ENCODE data around the gene TMEM222.

DNA sequence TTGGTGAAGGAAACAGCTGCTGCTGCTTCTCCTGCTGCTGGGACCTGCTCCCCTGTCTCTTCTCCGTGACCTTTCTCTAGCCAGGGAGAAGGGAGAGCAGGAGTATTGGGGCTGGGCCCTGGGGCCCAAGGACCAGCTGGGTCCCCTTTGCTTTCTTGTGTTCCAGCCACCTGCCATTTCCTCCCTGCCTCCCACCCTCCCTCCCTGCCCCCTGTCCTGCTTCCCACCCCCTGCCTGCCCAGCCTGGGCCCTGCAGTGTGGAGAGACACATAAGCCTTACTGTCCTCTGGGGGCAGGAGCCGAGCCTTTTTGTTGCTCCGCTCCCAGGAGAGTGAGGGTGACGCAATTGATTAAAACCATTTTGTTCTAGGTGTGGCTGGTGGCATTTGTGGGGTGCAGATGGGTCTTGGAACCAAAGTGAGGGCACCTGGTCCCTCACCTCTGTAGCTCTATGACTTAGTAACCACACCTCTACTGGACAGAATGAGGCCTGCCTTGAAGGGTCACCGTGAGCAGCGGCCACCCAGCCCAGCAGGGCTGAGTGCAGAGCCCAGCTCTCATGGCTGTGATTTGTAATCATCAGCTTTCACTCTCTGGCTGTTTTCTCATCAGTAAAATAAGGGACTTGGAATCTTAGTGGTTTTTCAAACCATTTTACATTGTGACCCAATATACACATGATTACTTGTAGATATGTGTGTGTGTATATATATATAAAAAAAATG lies 13.9 kb upstream of the TMEM222 start:
- TF ChIP-seq, protein P1, sequence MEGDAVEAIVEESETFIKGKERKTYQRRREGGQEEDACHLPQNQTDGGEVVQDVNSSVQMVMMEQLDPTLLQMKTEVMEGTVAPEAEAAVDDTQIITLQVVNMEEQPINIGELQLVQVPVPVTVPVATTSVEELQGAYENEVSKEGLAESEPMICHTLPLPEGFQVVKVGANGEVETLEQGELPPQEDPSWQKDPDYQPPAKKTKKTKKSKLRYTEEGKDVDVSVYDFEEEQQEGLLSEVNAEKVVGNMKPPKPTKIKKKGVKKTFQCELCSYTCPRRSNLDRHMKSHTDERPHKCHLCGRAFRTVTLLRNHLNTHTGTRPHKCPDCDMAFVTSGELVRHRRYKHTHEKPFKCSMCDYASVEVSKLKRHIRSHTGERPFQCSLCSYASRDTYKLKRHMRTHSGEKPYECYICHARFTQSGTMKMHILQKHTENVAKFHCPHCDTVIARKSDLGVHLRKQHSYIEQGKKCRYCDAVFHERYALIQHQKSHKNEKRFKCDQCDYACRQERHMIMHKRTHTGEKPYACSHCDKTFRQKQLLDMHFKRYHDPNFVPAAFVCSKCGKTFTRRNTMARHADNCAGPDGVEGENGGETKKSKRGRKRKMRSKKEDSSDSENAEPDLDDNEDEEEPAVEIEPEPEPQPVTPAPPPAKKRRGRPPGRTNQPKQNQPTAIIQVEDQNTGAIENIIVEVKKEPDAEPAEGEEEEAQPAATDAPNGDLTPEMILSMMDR (IDR thresholded peaks at IDR 0.05; ENCODE audit: borderline replicate concordance, extremely low read depth, low read length, poor library complexity, severe bottlenecking) = no peak
- TF ChIP-seq EZH2 (IDR thresholded peaks at IDR 0.05; ENCODE audit: borderline replicate concordance, low read depth, low read length, severe bottlenecking) = no peak
